ENCODE results near the gene CCDC27.

Gene CCDC27

GRCh38 chr1:3712573-3713535, 39.4 kb upstream of the CCDC27 start:
- Histone ChIP-seq H3K36me3 (ENCODE audit: insufficient read depth, insufficient read length, low read length) (no peaks in the 10 kb centered on the region), H3K4me1 (ENCODE audit: insufficient read depth, insufficient read length) (peaks cover 24% of the 10 kb centered on the region), H3K27me3 (ENCODE audit: insufficient read depth, insufficient read length) (peaks cover 13% of the 10 kb centered on the region), H3K9me3 (ENCODE audit: insufficient read depth, low read length) (no peaks in the 10 kb centered on the region), H3K9ac (ENCODE audit: insufficient read length, low read depth) (no peak overlapping the region), H3K4me3 (ENCODE audit: insufficient read length, low read depth) (no peak overlapping the region)
- no peak for TF ChIP-seq SUZ12 (IDR thresholded peaks at IDR 0.05; ENCODE audit: extremely low read depth, insufficient read depth, insufficient read length)
- no peak for TF ChIP-seq YY1 (IDR thresholded peaks at IDR 0.05; ENCODE audit: insufficient read depth, insufficient read length)
- no peak for TF ChIP-seq ZNF274 (IDR thresholded peaks at IDR 0.05; ENCODE audit: low read depth, low read length)
- no peak for DNase-seq (ENCODE audit: low read depth, low spot score)

GRCh38 chr1:3713840-3714239, 38.4 kb upstream of the CCDC27 start:
- Histone ChIP-seq H3K36me3 (ENCODE audit: insufficient read depth, insufficient read length, low read length) (no peaks in the 10 kb centered on the region), H3K27me3 (ENCODE audit: insufficient read depth, insufficient read length) (peaks cover 5% of the 10 kb centered on the region), H3K9me3 (ENCODE audit: insufficient read depth, low read length) (no peaks in the 10 kb centered on the region), H3K4me1 (ENCODE audit: insufficient read depth, insufficient read length) (peaks cover 16% of the 10 kb centered on the region), H3K4me3 (ENCODE audit: insufficient read length, low read depth) (no peak overlapping the region), H3K9ac (ENCODE audit: insufficient read length, low read depth) (no peak overlapping the region)
- DNase-seq (ENCODE audit: low read depth, low spot score), result no peak
- no peak for TF ChIP-seq SUZ12 (IDR thresholded peaks at IDR 0.05; ENCODE audit: extremely low read depth, insufficient read depth, insufficient read length)
- TF ChIP-seq YY1 (IDR thresholded peaks at IDR 0.05; ENCODE audit: insufficient read depth, insufficient read length), result no peak
- no peak for TF ChIP-seq ZNF274 (IDR thresholded peaks at IDR 0.05; ENCODE audit: low read depth, low read length)

- TF ChIP-seq SUZ12 (IDR thresholded peaks at IDR 0.05; ENCODE audit: extremely low read depth, insufficient read depth, insufficient read length) (no peak), YY1 (IDR thresholded peaks at IDR 0.05; ENCODE audit: insufficient read depth, insufficient read length) (no peak), ZNF274 (IDR thresholded peaks at IDR 0.05; ENCODE audit: low read depth, low read length) (no peak)
- Histone ChIP-seq H3K9ac (ENCODE audit: insufficient read length, low read depth) (no peak overlapping the region), H3K4me1 (ENCODE audit: insufficient read depth, insufficient read length) (peaks cover 17% of the 10 kb centered on the region), H3K4me3 (ENCODE audit: insufficient read length, low read depth) (no peak overlapping the region), H3K36me3 (ENCODE audit: insufficient read depth, insufficient read length, low read length) (no peaks in the 10 kb centered on the region), H3K27me3 (ENCODE audit: insufficient read depth, insufficient read length) (peaks cover 4% of the 10 kb centered on the region), H3K9me3 (ENCODE audit: insufficient read depth, low read length) (no peaks in the 10 kb centered on the region)
- no peak for DNase-seq (ENCODE audit: low read depth, low spot score)
Observed at GRCh38 chr1:3714284-3714741, 37.9 kb upstream of the CCDC27 start.

- Histone ChIP-seq H3K4me3 (ENCODE audit: insufficient read length, low read depth) (no peak overlapping the region), H3K9me3 (ENCODE audit: insufficient read depth, low read length) (no peaks in the 10 kb centered on the region), H3K9ac (ENCODE audit: insufficient read length, low read depth) (no peak overlapping the region), H3K27me3 (ENCODE audit: insufficient read depth, insufficient read length) (no peaks in the 10 kb centered on the region), H3K36me3 (ENCODE audit: insufficient read depth, insufficient read length, low read length) (no peaks in the 10 kb centered on the region), H3K4me1 (ENCODE audit: insufficient read depth, insufficient read length) (peaks cover 15% of the 10 kb centered on the region)
- DNase-seq (ENCODE audit: low read depth, low spot score), result no peak
- TF ChIP-seq ZNF274 (IDR thresholded peaks at IDR 0.05; ENCODE audit: low read depth, low read length) (no peak), SUZ12 (IDR thresholded peaks at IDR 0.05; ENCODE audit: extremely low read depth, insufficient read depth, insufficient read length) (no peak), YY1 (IDR thresholded peaks at IDR 0.05; ENCODE audit: insufficient read depth, insufficient read length) (no peak)
Observed at GRCh38 chr1:3714814-3715213, 37.4 kb upstream of the CCDC27 start.

- no peak for DNase-seq (ENCODE audit: low read depth, low spot score)
- H3K9me3 ChIP-seq (ENCODE audit: insufficient read depth, low read length), result no peaks in the 10 kb centered on the region
- no peaks in the 10 kb centered on the region for H3K27me3 ChIP-seq (ENCODE audit: insufficient read depth, insufficient read length)
- no peaks in the 10 kb centered on the region for H3K36me3 ChIP-seq (ENCODE audit: insufficient read depth, insufficient read length, low read length)
- TF ChIP-seq SUZ12 (IDR thresholded peaks at IDR 0.05; ENCODE audit: extremely low read depth, insufficient read depth, insufficient read length) (no peak), ZNF274 (IDR thresholded peaks at IDR 0.05; ENCODE audit: low read depth, low read length) (no peak), YY1 (IDR thresholded peaks at IDR 0.05; ENCODE audit: insufficient read depth, insufficient read length) (no peak)
- peaks cover 20% of the 10 kb centered on the region for H3K4me1 ChIP-seq (ENCODE audit: insufficient read depth, insufficient read length)
- no peak overlapping the region for H3K9ac ChIP-seq (ENCODE audit: insufficient read length, low read depth)
- no peak overlapping the region for H3K4me3 ChIP-seq (ENCODE audit: insufficient read length, low read depth)
Observed at GRCh38 chr1:3716351-3716750, 35.9 kb upstream of the CCDC27 start.

- H3K4me1 ChIP-seq (ENCODE audit: insufficient read depth, insufficient read length), result peaks cover 17% of the 10 kb centered on the region
- H3K36me3 ChIP-seq (ENCODE audit: insufficient read depth, insufficient read length, low read length), result no peaks in the 10 kb centered on the region
- no peaks in the 10 kb centered on the region for H3K27me3 ChIP-seq (ENCODE audit: insufficient read depth, insufficient read length)
- H3K9ac ChIP-seq (ENCODE audit: insufficient read length, low read depth), result no peak overlapping the region
- no peak for TF ChIP-seq SUZ12 (IDR thresholded peaks at IDR 0.05; ENCODE audit: extremely low read depth, insufficient read depth, insufficient read length)
- TF ChIP-seq ZNF274 (IDR thresholded peaks at IDR 0.05; ENCODE audit: low read depth, low read length), result no peak
- TF ChIP-seq YY1 (IDR thresholded peaks at IDR 0.05; ENCODE audit: insufficient read depth, insufficient read length), result no peak
- no peaks in the 10 kb centered on the region for H3K9me3 ChIP-seq (ENCODE audit: insufficient read depth, low read length)
- no peak overlapping the region for H3K4me3 ChIP-seq (ENCODE audit: insufficient read length, low read depth)
- no peak for DNase-seq (ENCODE audit: low read depth, low spot score)
Observed at GRCh38 chr1:3717041-3717714, 35.1 kb upstream of the CCDC27 start.

Data from NT2/D1 (cell line).